Uterus (tissue), 2 donors: ENCODE results near the gene SCN2A.

Source experiments
- POLR2A ChIP-seq, 2 donors: fragments of 450-650 bp; IDR thresholded peaks; one replicate each; pipeline ENCODE4 v1.6.1; 2016; ENCODE audit warnings: antibody characterized with exemption in 2 of 2, mild to moderate bottlenecking in 1 of 2, moderate library complexity in 1 of 2
- TF ChIP-seq, protein P1 (sequence below), 4 experiments: fragments of 200-600 bp in 2 of 4; fragments of 450-650 bp in 2 of 4; sonication (generic) in 2 of 4; IDR thresholded peaks; one replicate each; pipeline ENCODE4 v1.5.1; 2016 to 2019; ENCODE audit warnings: antibody characterized with exemption in 4 of 4, mild to moderate bottlenecking in 2 of 4, moderate library complexity in 1 of 4

DNA sequence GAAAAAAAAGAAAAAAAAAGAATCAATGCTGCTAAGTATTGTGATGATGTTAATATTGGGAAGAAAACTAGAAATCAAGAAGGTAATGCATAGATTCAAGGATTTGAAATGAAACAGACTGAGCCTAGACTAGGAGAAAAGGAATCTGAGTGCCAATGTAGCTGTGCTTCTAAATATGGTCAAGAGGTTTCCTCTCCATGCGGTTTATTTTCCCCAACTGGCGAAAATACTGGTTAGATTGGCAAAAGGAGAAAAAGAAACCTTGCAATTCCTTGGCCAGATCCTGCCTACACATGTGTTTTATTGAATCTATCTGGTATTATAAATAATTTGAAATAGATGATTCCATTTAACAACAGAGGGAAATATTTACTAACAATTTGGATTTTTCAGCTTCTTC lies 41.0 kb upstream of the SCN2A start:
- TF ChIP-seq, protein P1, sequence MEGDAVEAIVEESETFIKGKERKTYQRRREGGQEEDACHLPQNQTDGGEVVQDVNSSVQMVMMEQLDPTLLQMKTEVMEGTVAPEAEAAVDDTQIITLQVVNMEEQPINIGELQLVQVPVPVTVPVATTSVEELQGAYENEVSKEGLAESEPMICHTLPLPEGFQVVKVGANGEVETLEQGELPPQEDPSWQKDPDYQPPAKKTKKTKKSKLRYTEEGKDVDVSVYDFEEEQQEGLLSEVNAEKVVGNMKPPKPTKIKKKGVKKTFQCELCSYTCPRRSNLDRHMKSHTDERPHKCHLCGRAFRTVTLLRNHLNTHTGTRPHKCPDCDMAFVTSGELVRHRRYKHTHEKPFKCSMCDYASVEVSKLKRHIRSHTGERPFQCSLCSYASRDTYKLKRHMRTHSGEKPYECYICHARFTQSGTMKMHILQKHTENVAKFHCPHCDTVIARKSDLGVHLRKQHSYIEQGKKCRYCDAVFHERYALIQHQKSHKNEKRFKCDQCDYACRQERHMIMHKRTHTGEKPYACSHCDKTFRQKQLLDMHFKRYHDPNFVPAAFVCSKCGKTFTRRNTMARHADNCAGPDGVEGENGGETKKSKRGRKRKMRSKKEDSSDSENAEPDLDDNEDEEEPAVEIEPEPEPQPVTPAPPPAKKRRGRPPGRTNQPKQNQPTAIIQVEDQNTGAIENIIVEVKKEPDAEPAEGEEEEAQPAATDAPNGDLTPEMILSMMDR (IDR thresholded peaks at IDR 0.05) = no peak
- TF ChIP-seq POLR2A (IDR thresholded peaks at IDR 0.05) = no peak
